HepG2 (cell line): ENCODE data around the gene KCNIP4. TPM values are rescaled to one million over a fixed set of nuclear protein-coding genes. Genes with fewer than 3 reads are reported as not detected.
A peak's percentile ranks its signal among the peaks of the same experiment; 100 is the strongest.

Experiments used
- ATAC-seq: fragments of 200-7000 bp; cut with Tn5 transposase; 3 replicates; pipeline ENCODE4 v1.9.1; 2020; ENCODE audit warnings: mild to moderate bottlenecking, moderate library complexity
- BruUV-seq: library from RNA; stranded (reverse); fragments of 400-500 nt; replicated peaks from 2 replicates; lab custom pipeline; 2021; lab: Mats Ljungman, UMichigan
- CTCF ChIA-PET: fragments of 300-600 bp; formaldehyde crosslinking; extraction: SDS; loops from one replicate; lab custom pipeline; 2021; ENCODE audit warnings: low total read pairs, inconsistent platforms, low intra/inter-chr PET ratio; lab: Yijun Ruan, JAX
- POLR2A ChIA-PET: fragments of 350-600 bp; sonication (Branson Sonifier 250); formaldehyde crosslinking; loops from one replicate; lab custom pipeline; 2020; ENCODE audit warnings: antibody characterized with exemption, inconsistent platforms; lab: Yijun Ruan, JAX
- DNase-seq: peaks from one replicate; pipeline ENCODE4 v3.0.0-alpha.2; 2015; ENCODE audit warnings: low spot score
- FAIRE-seq: peaks from 3 replicates; lab custom pipeline; 2011; peaks lifted over from hg19 to GRCh38; lab: Jason Lieb, UNC
- H2AFZ ChIP-seq: one replicate; pipeline ENCODE4 v1.6.1; 2011; ENCODE audit warnings: low read length, inconsistent platforms
- H3K27ac ChIP-seq: fragments of 300-600 bp; 3 replicates; pipeline ENCODE4 v1.8.0; 2011; ENCODE audit warnings: mixed run types, mild to moderate bottlenecking, mixed read lengths, low read length, inconsistent platforms; ENCODE audit not compliant: insufficient read depth; ENCODE audit errors: extremely low read length
- H3K27me3 ChIP-seq, 2 experiments: fragments of 200-600 bp in 1 of 2; 2 replicates in 1 of 2; 3 replicates in 1 of 2; pipeline versions ENCODE4 v1.6.0 to v1.8.0; 2011; ENCODE audit warnings: low read length in 2 of 2, mild to moderate bottlenecking in 2 of 2, moderate library complexity in 2 of 2, inconsistent platforms in 1 of 2; ENCODE audit not compliant: insufficient read depth in 2 of 2, control insufficient read depth in 1 of 2
- H3K36me3 ChIP-seq, 2 experiments: fragments of 200-600 bp in 1 of 2; replicated peaks in 1 of 2; 2 replicates in 1 of 2; 3 replicates in 1 of 2; pipeline versions ENCODE4 v1.5.1 to v1.8.0; 2011; ENCODE audit warnings: low read length in 2 of 2, inconsistent platforms in 1 of 2; ENCODE audit not compliant: insufficient read depth in 2 of 2, control insufficient read depth in 1 of 2
- H3K4me1 ChIP-seq: 2 replicates; pipeline ENCODE4 v1.5.1; 2012; ENCODE audit warnings: low read length, inconsistent platforms; ENCODE audit not compliant: insufficient read depth
- H3K4me2 ChIP-seq: 2 replicates; pipeline ENCODE4 v1.6.0; 2011; ENCODE audit warnings: low read depth, low read length, inconsistent platforms
- H3K4me3 ChIP-seq, 3 experiments: fragments of 200-600 bp in 1 of 3; sonication (generic), shearing (Covaris generic) in 1 of 3; replicated peaks in 1 of 3; 2 replicates each; pipeline ENCODE4 v1.5.1; 2011 to 2016; ENCODE audit warnings: low read length in 3 of 3, inconsistent platforms in 2 of 3, low read depth in 2 of 3, mild to moderate bottlenecking in 2 of 3, control low read depth in 1 of 3, mixed read lengths in 1 of 3; ENCODE audit not compliant: insufficient read depth in 1 of 3
- H3K79me2 ChIP-seq: one replicate; pipeline ENCODE4 v1.6.1; 2011; ENCODE audit warnings: low read length, inconsistent platforms; ENCODE audit not compliant: insufficient read depth
- H3K9ac ChIP-seq: 2 replicates; pipeline ENCODE4 v1.6.0; 2011; ENCODE audit warnings: mild to moderate bottlenecking, low read depth, low read length, inconsistent platforms; ENCODE audit not compliant: insufficient read depth
- H3K9me3 ChIP-seq: 2 replicates; pipeline ENCODE4 v1.5.1; 2012; ENCODE audit warnings: mild to moderate bottlenecking, low read length
- H4K20me1 ChIP-seq: 2 replicates; pipeline ENCODE4 v1.6.0; 2011; ENCODE audit warnings: inconsistent platforms, mild to moderate bottlenecking, low read length, moderate library complexity; ENCODE audit not compliant: insufficient read depth
- E2F2 ChIP-seq: sonication (generic); formaldehyde crosslinking; IDR thresholded peaks from 2 replicates; pipeline ENCODE4 v1.4.0; 2020; ENCODE audit warnings: missing genetic modification reagents, borderline replicate concordance
- FOXA3 ChIP-seq: IDR thresholded peaks from 2 replicates; pipeline ENCODE4 v1.6.1; 2016; ENCODE audit warnings: missing genetic modification reagents, missing compliant biosample characterization
- FOXK2 ChIP-seq: fragments of 450-650 bp; IDR thresholded peaks from 2 replicates; pipeline ENCODE4 v1.6.1; 2016
- FOXP1 ChIP-seq, 2 experiments: fragments of 450-650 bp in 1 of 2; IDR thresholded peaks; 2 replicates each; pipeline ENCODE4 v1.6.1; 2017 to 2018; ENCODE audit warnings: antibody characterized with exemption in 1 of 2
- GATAD2A ChIP-seq: IDR thresholded peaks from 2 replicates; pipeline ENCODE4 v1.6.1; 2016
- SIX1 ChIP-seq: sonication (generic); formaldehyde crosslinking; IDR thresholded peaks from 2 replicates; pipeline ENCODE4 v1.4.0; 2020; ENCODE audit warnings: missing genetic modification reagents, borderline replicate concordance
- ZNF136 ChIP-seq: sonication (generic); formaldehyde crosslinking; IDR thresholded peaks from 2 replicates; pipeline ENCODE4 v1.8.1; 2022; ENCODE audit warnings: low read depth, mild to moderate bottlenecking, moderate library complexity, missing genetic modification reagents
- ZNF292 ChIP-seq: sonication (generic); formaldehyde crosslinking; IDR thresholded peaks from 2 replicates; pipeline ENCODE4 v1.8.1; 2022; ENCODE audit warnings: mild to moderate bottlenecking, low read depth, missing genetic modification reagents, borderline replicate concordance
- WGBS: methylation state at CpG from one replicate; pipeline ENCODE4 v1.1.6; 2017; ENCODE audit warnings: low lambda C conversion rate; 5-methylcytosine and 5-hydroxymethylcytosine counted together
- in situ Hi-C: cut with HindIII; loops from 2 replicates; pipeline ENCODE4 v1.10.0; 2017; ENCODE audit warnings: low pct_unique_long_range_greater_than_20kb; ENCODE audit not compliant: extremely low pct_ligation_motif_present
- intact Hi-C: fragments of 100-400 bp; cut with micrococcal nuclease; formaldehyde crosslinking; loops from one replicate; pipeline ENCODE4 v1.10.0; 2022; ENCODE audit not compliant: unreplicated experiment
- polyA plus RNA-seq, 8 experiments: library from polyadenylated mRNA; depleted of rRNA in 3 of 8; stranded (reverse) in 7 of 8; unstranded in 1 of 8; fragments of >200 nt; fragmentation: Illumina TruSeq in 4 of 8; extraction: Trizol in 4 of 8; gene quantifications; 2 replicates each; pipeline versions ENCODE4 v1.2.1 to v1.2.3, GENCODE V29; 2011 to 2016; ENCODE audit warnings: low read depth in 4 of 8, missing spikeins in 1 of 8, mixed read lengths in 1 of 8; ENCODE audit not compliant: insufficient read depth in 1 of 8
- total RNA-seq, 5 experiments: library from RNA; depleted of rRNA; stranded (reverse); fragments of >200 nt; fragmentation: Illumina TruSeq; extraction: Trizol; gene quantifications; 2 replicates each; pipeline ENCODE4 v1.2.3, GENCODE V29; 2016; ENCODE audit warnings: low read depth in 1 of 5
- TF ChIP-seq, protein P1 (sequence below): IDR thresholded peaks from 2 replicates; pipeline ENCODE4 v1.4.0; 2020; ENCODE audit warnings: mild to moderate bottlenecking, missing genetic modification reagents
- TF ChIP-seq, protein P2 (sequence below): sonication (generic); formaldehyde crosslinking; IDR thresholded peaks from 2 replicates; pipeline ENCODE4 v1.5.1; 2020; ENCODE audit warnings: mild to moderate bottlenecking, missing genetic modification reagents, borderline replicate concordance

Gene KCNIP4
- total and polyA plus RNA-seq, 2 of the 13 experiments (the other 11 are each of a cell fraction or from before 2014, with no cell fraction given) = 0.09 TPM; not detected in 1

- no peak overlapping the region for H2AFZ ChIP-seq
- WGBS = 13% methylated on average over 5 of the region's 5 CpGs
- peaks cover 15% of the 10 kb centered on the region; the same call in 1 of the 2 replicates for H3K9me3 ChIP-seq
- H3K36me3 ChIP-seq = no peaks in the 10 kb centered on the region
- H3K27me3 ChIP-seq = no peaks in the 10 kb centered on the region; a peak in 1 of 5 replicates
- no peaks in the 10 kb centered on the region for H4K20me1 ChIP-seq
- in situ Hi-C loops (no loop called here), intact Hi-C loops (no loop called here)
- H3K27ac ChIP-seq = no peak overlapping the region
- POLR2A ChIA-PET = no interaction called here
- H3K4me2 ChIP-seq = peak overlapping the region; percentile 9; the same call in 1 of the 2 replicates
- BruUV-seq = no TSS peak
- H3K79me2 ChIP-seq = no peaks in the 10 kb centered on the region
- FAIRE-seq = no peak
- ATAC-seq = no peak
- CTCF ChIA-PET = no interaction called here
- no peak for TF ChIP-seq FOXK2
- no peak for TF ChIP-seq ZNF292 (CRISPR knock-in tag)
- TF ChIP-seq ZNF136 (CRISPR knock-in tag) = no peak
- TF ChIP-seq, protein P1, sequence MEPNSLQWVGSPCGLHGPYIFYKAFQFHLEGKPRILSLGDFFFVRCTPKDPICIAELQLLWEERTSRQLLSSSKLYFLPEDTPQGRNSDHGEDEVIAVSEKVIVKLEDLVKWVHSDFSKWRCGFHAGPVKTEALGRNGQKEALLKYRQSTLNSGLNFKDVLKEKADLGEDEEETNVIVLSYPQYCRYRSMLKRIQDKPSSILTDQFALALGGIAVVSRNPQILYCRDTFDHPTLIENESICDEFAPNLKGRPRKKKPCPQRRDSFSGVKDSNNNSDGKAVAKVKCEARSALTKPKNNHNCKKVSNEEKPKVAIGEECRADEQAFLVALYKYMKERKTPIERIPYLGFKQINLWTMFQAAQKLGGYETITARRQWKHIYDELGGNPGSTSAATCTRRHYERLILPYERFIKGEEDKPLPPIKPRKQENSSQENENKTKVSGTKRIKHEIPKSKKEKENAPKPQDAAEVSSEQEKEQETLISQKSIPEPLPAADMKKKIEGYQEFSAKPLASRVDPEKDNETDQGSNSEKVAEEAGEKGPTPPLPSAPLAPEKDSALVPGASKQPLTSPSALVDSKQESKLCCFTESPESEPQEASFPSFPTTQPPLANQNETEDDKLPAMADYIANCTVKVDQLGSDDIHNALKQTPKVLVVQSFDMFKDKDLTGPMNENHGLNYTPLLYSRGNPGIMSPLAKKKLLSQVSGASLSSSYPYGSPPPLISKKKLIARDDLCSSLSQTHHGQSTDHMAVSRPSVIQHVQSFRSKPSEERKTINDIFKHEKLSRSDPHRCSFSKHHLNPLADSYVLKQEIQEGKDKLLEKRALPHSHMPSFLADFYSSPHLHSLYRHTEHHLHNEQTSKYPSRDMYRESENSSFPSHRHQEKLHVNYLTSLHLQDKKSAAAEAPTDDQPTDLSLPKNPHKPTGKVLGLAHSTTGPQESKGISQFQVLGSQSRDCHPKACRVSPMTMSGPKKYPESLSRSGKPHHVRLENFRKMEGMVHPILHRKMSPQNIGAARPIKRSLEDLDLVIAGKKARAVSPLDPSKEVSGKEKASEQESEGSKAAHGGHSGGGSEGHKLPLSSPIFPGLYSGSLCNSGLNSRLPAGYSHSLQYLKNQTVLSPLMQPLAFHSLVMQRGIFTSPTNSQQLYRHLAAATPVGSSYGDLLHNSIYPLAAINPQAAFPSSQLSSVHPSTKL (CRISPR knock-in tag) = peak; percentile 26; the same call in 1 of the 2 replicates
- TF ChIP-seq FOXA3 (CRISPR knock-in tag) = peak; percentile 29; the same call in 1 of the 2 replicates
- TF ChIP-seq, protein P2, sequence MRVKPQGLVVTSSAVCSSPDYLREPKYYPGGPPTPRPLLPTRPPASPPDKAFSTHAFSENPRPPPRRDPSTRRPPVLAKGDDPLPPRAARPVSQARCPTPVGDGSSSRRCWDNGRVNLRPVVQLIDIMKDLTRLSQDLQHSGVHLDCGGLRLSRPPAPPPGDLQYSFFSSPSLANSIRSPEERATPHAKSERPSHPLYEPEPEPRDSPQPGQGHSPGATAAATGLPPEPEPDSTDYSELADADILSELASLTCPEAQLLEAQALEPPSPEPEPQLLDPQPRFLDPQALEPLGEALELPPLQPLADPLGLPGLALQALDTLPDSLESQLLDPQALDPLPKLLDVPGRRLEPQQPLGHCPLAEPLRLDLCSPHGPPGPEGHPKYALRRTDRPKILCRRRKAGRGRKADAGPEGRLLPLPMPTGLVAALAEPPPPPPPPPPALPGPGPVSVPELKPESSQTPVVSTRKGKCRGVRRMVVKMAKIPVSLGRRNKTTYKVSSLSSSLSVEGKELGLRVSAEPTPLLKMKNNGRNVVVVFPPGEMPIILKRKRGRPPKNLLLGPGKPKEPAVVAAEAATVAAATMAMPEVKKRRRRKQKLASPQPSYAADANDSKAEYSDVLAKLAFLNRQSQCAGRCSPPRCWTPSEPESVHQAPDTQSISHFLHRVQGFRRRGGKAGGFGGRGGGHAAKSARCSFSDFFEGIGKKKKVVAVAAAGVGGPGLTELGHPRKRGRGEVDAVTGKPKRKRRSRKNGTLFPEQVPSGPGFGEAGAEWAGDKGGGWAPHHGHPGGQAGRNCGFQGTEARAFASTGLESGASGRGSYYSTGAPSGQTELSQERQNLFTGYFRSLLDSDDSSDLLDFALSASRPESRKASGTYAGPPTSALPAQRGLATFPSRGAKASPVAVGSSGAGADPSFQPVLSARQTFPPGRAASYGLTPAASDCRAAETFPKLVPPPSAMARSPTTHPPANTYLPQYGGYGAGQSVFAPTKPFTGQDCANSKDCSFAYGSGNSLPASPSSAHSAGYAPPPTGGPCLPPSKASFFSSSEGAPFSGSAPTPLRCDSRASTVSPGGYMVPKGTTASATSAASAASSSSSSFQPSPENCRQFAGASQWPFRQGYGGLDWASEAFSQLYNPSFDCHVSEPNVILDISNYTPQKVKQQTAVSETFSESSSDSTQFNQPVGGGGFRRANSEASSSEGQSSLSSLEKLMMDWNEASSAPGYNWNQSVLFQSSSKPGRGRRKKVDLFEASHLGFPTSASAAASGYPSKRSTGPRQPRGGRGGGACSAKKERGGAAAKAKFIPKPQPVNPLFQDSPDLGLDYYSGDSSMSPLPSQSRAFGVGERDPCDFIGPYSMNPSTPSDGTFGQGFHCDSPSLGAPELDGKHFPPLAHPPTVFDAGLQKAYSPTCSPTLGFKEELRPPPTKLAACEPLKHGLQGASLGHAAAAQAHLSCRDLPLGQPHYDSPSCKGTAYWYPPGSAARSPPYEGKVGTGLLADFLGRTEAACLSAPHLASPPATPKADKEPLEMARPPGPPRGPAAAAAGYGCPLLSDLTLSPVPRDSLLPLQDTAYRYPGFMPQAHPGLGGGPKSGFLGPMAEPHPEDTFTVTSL (CRISPR knock-in tag) = peak; percentile 31; the same call in 1 of the 2 replicates
- TF ChIP-seq GATAD2A (CRISPR knock-in tag) = 0 out of 2 replicates have a peak, but pooled peaks have one; percentile 30
- TF ChIP-seq SIX1 (CRISPR knock-in tag) = no peak
- no peak for TF ChIP-seq FOXP1 (IDR thresholded peaks at IDR 0.05)
- TF ChIP-seq FOXP1 (CRISPR knock-in tag; IDR thresholded peaks at IDR 0.05) = peak; percentile 54; the same call in 1 of the 2 replicates
- no peak for TF ChIP-seq E2F2 (CRISPR knock-in tag)
- TF ChIP-seq, all 625 proteins: peak for 5
- H3K9ac ChIP-seq = no peak overlapping the region
- H3K4me3 ChIP-seq = no peak overlapping the region; a peak in 1 of 6 replicates
- peaks cover 15% of the 10 kb centered on the region for H3K4me1 ChIP-seq
- no peak for DNase-seq
Measured at GRCh38 chr4:21413807-21414370, 534.7 kb downstream of the KCNIP4 start.
